Activated CD4-positive, alpha-beta T cell treated with anti-CD3 and anti-CD28 coated beads, Interleukin-2, amount 10 ng/mL, durations not matched to agents 7 days and 5 days (primary cell): ENCODE measurements around the gene NPR2. TPM values are rescaled to one million over a fixed set of nuclear protein-coding genes. Genes with fewer than 3 reads are reported as not detected.

Source experiments
- CTCF ChIA-PET: fragments of 350-600 bp; sonication (Branson Sonifier 250); formaldehyde crosslinking; loops from one replicate; lab custom pipeline; 2021; ENCODE audit warnings: antibody characterized with exemption; lab: Charles Lee
- POLR2A ChIA-PET: fragments of 350-600 bp; sonication (Branson Sonifier 250); formaldehyde crosslinking; loops from one replicate; lab custom pipeline; 2021; ENCODE audit warnings: antibody characterized with exemption; lab: Charles Lee
- DNase-seq: peaks from one replicate; pipeline ENCODE4 v3.0.0-alpha.2; 2020
- H3K27ac Mint-ChIP-seq: one replicate; pipeline ENCODE4 v1.8.0; 2021; ENCODE audit warnings: mild to moderate bottlenecking, moderate library complexity, mixed read lengths
- H3K27me3 Mint-ChIP-seq: one replicate; pipeline ENCODE4 v1.8.0; 2021; ENCODE audit warnings: mixed read lengths
- H3K36me3 Mint-ChIP-seq: one replicate; pipeline ENCODE4 v1.8.0; 2021; ENCODE audit warnings: low read depth, mixed read lengths
- H3K4me1 Mint-ChIP-seq: one replicate; pipeline ENCODE4 v1.8.0; 2021; ENCODE audit warnings: mixed read lengths
- H3K4me3 Mint-ChIP-seq: one replicate; pipeline ENCODE4 v1.8.0; 2021; ENCODE audit warnings: mild to moderate bottlenecking, moderate library complexity, mixed read lengths
- H3K9me3 Mint-ChIP-seq: one replicate; pipeline ENCODE4 v1.8.0; 2021; ENCODE audit warnings: mixed read lengths
- total RNA-seq, 2 experiments: library from RNA; stranded (reverse); gene quantifications; one replicate each; pipeline ENCODE4 v1.2.3, GENCODE V29; 2021

The NPR2 gene
- total RNA-seq, 2 experiments from 2014 or later = 8.7 to 11.7 TPM

DNA sequence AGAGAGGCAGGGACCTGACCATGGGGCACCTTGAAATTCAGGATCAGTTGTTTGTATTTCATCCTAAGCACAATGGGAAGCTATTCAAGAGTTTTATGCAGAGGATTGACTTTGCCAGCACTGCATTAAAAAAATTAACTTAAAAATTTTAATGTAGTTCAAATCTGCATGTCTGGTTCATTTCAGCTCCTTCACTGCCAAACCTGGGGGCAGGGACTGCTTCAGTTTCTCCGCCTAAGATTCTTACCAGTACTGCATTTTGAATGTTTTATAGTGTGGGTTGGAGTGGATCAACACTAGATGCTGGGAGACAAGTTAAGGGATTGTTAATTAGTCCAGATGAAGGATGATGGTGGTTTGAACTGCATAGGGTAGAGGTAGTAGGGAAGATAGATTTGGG, 21.6 kb upstream of the NPR2 start:
- H3K27ac Mint-ChIP-seq = no peak overlapping the region
- no peaks in the 10 kb centered on the region for H3K9me3 Mint-ChIP-seq

DNA sequence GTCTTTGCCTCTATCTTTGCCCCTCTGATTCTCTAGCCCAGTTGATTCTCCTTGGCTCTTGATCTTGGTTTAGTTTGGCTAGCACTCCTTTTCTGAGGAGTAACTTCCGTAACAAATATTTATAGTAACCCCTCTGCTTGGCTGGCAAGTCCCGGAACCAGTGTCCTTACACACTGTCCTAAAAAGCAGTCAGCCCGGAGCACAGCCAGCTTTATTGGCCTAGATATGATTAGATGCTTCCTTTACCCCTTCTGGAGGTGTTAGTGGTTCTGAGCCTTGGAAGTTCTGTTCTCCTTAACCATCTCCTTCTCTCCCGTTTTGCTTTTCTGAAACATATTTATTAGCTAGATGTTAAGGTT, 20.3 kb upstream of the NPR2 start:
- no peak for DNase-seq
- Mint-ChIP-seq H3K9me3 (no peaks in the 10 kb centered on the region), H3K36me3 (no peaks in the 10 kb centered on the region), H3K4me1 (peaks cover 6% of the 10 kb centered on the region), H3K27ac (no peak overlapping the region), H3K4me3 (no peak overlapping the region), H3K27me3 (no peaks in the 10 kb centered on the region)
- POLR2A ChIA-PET = no interaction called here
- CTCF ChIA-PET = interaction anchor here (0.7 to 3.4 kb wide), 7 partner anchors 10 to 111 kb away, joined by 3 to 10 read pairs (median 4); partner anchors contain the start of genes GBA2 and RGP1

More for the DNA sequence above, 21.6 kb upstream of the NPR2 start:
- Mint-ChIP-seq H3K36me3 (no peaks in the 10 kb centered on the region), H3K27me3 (no peaks in the 10 kb centered on the region), H3K4me1 (peaks cover 3% of the 10 kb centered on the region), H3K4me3 (no peak overlapping the region)
- CTCF ChIA-PET = interaction anchor here (0.6 to 1.9 kb wide), 3 partner anchors 11 to 640 kb away, joined by 3 to 4 read pairs (median 3); no protein-coding TSS in a partner anchor
- DNase-seq = no peak
- POLR2A ChIA-PET = interaction anchor here (0.6 kb wide), 1 partner anchor 474 kb away, joined by 3 read pairs; no protein-coding TSS in a partner anchor

DNA sequence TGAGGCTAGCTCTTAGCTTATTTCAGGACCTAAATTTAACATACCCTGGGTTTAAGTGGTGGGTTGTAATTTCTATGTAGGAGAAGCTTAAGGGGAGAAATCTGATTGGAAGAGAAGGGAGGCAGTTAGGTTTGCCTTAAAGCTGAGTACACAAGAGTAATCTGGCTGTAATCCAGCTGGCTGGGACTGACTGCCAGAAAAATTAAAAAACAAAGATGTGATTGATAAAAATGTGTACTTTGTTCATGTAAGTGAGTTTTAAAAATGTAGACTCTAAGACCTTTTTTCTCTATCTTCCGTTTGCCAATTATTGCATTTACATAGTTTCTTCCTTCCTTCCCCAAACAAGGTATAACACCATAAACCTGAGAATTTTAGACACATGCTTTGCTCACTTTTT, 19.9 kb upstream of the NPR2 start:
- CTCF ChIA-PET = interaction anchor here (0.8 to 3.4 kb wide), 5 partner anchors 10 to 54 kb away, joined by 3 to 10 read pairs (median 5); partner anchors contain the start of genes GBA2 and RGP1
- Mint-ChIP-seq H3K27ac (no peak overlapping the region), H3K36me3 (no peaks in the 10 kb centered on the region), H3K4me3 (no peak overlapping the region), H3K4me1 (peaks cover 3% of the 10 kb centered on the region), H3K27me3 (no peaks in the 10 kb centered on the region), H3K9me3 (no peaks in the 10 kb centered on the region)
- no peak for DNase-seq
- POLR2A ChIA-PET = no interaction called here

DNA sequence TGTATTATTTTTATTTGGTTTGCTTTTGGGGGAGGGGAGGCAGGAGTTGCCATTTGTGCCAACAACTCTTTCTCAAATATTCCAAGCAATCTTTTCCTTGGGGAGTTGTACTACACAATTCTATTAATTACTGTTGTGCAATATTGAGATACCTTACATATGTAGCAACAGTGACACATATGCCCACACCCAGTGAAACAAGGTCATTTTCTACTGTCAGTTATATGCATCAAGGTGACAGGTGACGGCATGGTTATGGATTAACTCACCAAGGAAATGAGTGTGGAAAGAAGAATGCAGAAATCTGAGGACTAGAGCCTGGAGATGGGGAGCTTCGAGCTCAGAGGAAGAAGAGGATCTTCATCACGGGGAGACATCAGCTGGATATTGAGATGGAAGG, 19.4 kb upstream of the NPR2 start:
- DNase-seq = no peak
- no peak overlapping the region for H3K4me3 Mint-ChIP-seq
- H3K27ac Mint-ChIP-seq = no peak overlapping the region
- H3K27me3 Mint-ChIP-seq = no peaks in the 10 kb centered on the region
- peaks cover 3% of the 10 kb centered on the region for H3K4me1 Mint-ChIP-seq
- H3K9me3 Mint-ChIP-seq = no peaks in the 10 kb centered on the region
- ChIA-PET POLR2A (no interaction called here), CTCF (interaction anchor here (1.5 to 3.4 kb wide), 4 partner anchors 10 to 55 kb away, joined by 4 to 10 read pairs (median 5); no protein-coding TSS in a partner anchor)
- H3K36me3 Mint-ChIP-seq = no peaks in the 10 kb centered on the region

DNA sequence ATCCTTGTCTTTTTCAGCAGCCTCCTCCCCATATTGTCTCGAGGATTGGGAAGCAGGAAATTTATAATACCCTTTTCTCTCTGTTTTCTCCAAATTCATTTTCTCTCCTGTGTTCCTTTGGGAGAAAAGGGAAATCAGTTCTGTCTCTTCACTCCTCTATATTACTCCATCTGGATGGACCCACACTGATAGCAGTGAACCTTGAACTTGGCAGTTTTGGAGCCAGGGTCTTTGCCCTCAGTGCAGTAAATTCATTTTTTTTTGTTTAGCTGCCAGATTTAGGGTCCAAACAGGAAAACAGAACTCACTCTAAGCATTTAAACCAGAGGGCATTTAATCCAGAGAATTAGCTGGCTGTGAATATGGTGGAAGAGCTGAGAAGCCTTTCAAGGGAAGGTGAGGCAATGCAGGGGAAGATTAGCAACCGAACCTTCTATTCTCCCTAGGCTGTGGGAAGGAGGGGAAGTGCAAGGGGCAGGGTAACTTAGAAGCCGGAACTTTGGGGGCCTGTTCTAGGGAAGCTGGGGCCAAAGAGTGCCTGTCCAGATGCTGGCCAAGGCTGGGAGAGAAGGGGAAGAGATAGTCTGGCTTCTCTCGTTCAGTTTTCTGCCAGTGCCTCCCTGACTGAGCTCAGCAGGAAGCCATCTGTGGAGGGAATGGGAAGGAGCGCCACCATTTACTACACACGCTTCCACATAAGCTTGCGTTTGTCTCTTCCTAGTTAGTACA, 16.3 kb upstream of the NPR2 start:
- no peaks in the 10 kb centered on the region for H3K27me3 Mint-ChIP-seq
- no peaks in the 10 kb centered on the region for H3K9me3 Mint-ChIP-seq
- ChIA-PET POLR2A (no interaction called here), CTCF (interaction anchor here (1.3 to 1.6 kb wide), 3 partner anchors 11 to 222 kb away, joined by 3 to 5 read pairs (median 5); no protein-coding TSS in a partner anchor)
- no peak for DNase-seq
- no peak overlapping the region for H3K27ac Mint-ChIP-seq
- peaks cover 3% of the 10 kb centered on the region for H3K4me1 Mint-ChIP-seq
- H3K36me3 Mint-ChIP-seq = peaks cover 2% of the 10 kb centered on the region
- no peak overlapping the region for H3K4me3 Mint-ChIP-seq

DNA sequence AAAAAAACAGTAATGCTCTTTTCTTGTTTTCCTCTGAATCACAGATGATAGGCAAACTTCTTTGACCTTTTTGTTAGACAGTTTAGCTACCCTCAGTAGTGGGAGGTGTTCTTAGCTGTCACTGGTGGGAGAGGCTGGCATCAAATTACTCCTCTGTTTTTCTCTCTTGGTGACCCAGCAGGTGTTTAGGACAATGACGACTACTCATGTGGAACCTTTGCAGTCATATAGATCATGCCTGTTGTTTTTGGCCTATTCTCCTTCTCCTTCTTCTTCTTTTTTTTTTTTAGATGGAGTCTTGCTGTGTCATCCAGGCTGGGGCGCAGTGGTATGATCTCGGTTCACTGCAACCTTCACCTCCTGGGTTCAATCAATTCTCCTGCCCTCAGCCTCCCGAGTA, 15.4 kb upstream of the NPR2 start:
- Mint-ChIP-seq H3K4me3 (no peak overlapping the region), H3K9me3 (no peaks in the 10 kb centered on the region), H3K4me1 (peaks cover 3% of the 10 kb centered on the region), H3K27ac (no peak overlapping the region), H3K36me3 (peaks cover 2% of the 10 kb centered on the region), H3K27me3 (no peaks in the 10 kb centered on the region)
- ChIA-PET CTCF (interaction anchor here (1.3 to 1.6 kb wide), 3 partner anchors 10 to 223 kb away, joined by 3 to 5 read pairs (median 5); no protein-coding TSS in a partner anchor), POLR2A (no interaction called here)
- no peak for DNase-seq

DNA sequence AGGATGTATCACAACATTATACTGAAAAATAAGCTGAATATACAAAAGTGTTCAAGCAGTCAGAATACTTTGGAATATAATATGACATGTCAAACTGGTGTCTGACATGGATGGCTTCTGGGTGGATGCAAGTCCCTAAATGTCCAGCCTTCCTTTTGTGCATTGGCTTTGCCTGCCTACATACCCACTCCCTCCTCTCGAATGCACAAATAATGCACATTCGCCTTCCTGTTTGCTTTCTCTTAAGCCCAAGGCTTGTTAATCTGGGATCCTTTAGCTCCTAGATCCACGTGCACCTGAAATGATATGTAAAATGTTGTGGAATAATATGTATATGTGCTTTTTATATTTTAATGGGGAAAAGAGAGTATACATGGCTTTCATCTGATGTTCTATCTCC, 12.9 kb upstream of the NPR2 start:
- no peak overlapping the region for H3K27ac Mint-ChIP-seq
- peaks cover 3% of the 10 kb centered on the region for H3K4me1 Mint-ChIP-seq
- no peak for DNase-seq
- ChIA-PET POLR2A (no interaction called here), CTCF (interaction anchor here (1.4 to 1.6 kb wide), 3 partner anchors 12 to 29 kb away, joined by 3 to 6 read pairs (median 3); no protein-coding TSS in a partner anchor)
- no peaks in the 10 kb centered on the region for H3K9me3 Mint-ChIP-seq
- H3K36me3 Mint-ChIP-seq = peaks cover 6% of the 10 kb centered on the region
- H3K4me3 Mint-ChIP-seq = no peak overlapping the region
- H3K27me3 Mint-ChIP-seq = no peaks in the 10 kb centered on the region

DNA sequence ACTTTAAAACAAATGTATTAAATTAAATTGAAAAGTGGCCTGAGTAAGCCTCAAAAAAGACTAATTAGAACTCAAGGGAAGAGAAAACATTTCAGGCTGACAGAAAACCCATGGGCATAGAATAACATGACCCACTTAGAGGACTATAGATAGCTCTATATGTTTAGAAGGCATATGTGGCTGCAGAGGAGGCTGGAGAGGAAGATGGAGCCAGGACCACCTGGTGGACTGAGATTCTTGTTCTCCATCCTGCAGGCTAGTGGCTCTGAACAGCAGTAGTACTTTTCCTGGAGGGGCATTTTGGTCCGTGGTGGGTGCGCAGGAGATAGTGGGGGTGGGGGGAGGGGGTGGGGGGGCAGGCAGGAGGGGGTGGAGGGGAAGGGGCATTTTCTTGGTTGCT, 10.3 kb upstream of the NPR2 start:
- Mint-ChIP-seq H3K27me3 (no peaks in the 10 kb centered on the region), H3K4me3 (no peak overlapping the region), H3K27ac (no peak overlapping the region), H3K4me1 (no peaks in the 10 kb centered on the region), H3K36me3 (peaks cover 12% of the 10 kb centered on the region), H3K9me3 (no peaks in the 10 kb centered on the region)
- POLR2A ChIA-PET = no interaction called here
- no peak for DNase-seq
- CTCF ChIA-PET = interaction anchor here (0.6 kb wide), 1 partner anchor 18 kb away, joined by 3 read pairs; no protein-coding TSS in a partner anchor

DNA sequence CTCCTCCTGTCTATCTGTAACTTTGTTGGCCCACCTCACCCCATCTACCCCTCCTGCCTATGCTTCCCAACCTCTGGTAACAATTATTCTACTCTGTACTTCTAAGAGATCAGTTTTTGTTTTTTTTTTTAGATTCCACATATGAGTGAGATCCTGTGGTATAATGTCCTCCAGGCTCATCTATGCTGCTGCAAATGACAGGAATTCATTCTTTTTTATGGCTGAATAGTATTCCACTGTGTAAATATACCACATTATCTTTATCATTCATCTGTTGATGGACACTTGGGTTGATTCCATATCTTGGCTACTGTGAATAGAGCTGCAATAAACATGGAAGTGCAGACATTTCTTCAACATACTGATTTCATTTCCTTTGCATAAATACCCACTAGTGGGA, 8.0 kb upstream of the NPR2 start:
- ChIA-PET CTCF (interaction anchor here (0.6 kb wide), 1 partner anchor 1046 kb away, joined by 3 read pairs; no protein-coding TSS in a partner anchor), POLR2A (no interaction called here)
- H3K4me3 Mint-ChIP-seq = no peak overlapping the region
- no peaks in the 10 kb centered on the region for H3K27me3 Mint-ChIP-seq
- DNase-seq = no peak
- H3K36me3 Mint-ChIP-seq = peaks cover 10% of the 10 kb centered on the region
- no peak overlapping the region for H3K27ac Mint-ChIP-seq
- H3K4me1 Mint-ChIP-seq = no peaks in the 10 kb centered on the region
- no peaks in the 10 kb centered on the region for H3K9me3 Mint-ChIP-seq

DNA sequence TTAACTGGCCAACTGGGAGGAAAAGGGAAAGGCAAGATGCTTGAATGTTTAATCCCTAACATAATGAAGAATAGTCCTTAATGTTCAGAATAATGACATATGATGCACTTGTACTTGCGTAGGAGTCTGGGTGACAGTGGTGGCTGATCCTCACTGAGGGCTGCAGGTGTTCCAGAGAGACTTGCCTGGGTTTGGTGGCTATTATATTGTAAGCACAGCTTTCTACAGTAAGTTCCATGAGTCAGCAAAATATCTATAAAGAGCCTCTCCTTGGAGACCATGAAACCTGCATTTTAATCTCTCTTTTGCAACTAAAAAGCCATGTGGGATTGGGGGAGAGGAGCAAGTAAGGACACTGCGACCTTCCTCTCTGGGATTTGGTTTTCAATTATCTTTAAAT, 1.9 kb upstream of the NPR2 start:
- Mint-ChIP-seq H3K4me1 (peaks cover 12% of the 10 kb centered on the region), H3K9me3 (no peaks in the 10 kb centered on the region), H3K27me3 (no peaks in the 10 kb centered on the region), H3K27ac (no peak overlapping the region), H3K4me3 (no peak overlapping the region), H3K36me3 (no peaks in the 10 kb centered on the region)
- DNase-seq = no peak
- POLR2A ChIA-PET = no interaction called here
- CTCF ChIA-PET = interaction anchor here (0.8 to 1.9 kb wide), 20 partner anchors 7 to 176 kb away, joined by 3 to 10 read pairs (median 4); partner anchors contain the start of genes FAM221B, SPAG8 and TMEM8B

DNA sequence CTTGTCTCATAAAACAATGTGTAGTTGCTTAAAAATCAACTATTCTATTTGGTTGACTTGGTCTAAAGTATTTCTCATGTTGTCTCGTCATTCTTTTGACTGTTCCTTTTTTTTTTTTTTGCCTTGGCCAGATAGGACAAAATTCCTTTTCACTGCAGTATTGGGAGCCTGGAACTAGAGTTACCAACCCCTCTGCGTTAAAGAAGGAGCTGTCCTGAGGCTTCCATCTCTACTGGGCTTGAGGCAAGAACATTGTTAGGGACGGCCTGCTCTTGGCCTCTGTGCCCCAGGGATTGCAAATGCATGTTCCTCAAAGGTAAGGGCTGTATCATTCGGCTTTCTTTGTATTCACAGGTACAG, 1.4 kb upstream of the NPR2 start:
- Mint-ChIP-seq H3K36me3 (no peaks in the 10 kb centered on the region), H3K27me3 (no peaks in the 10 kb centered on the region), H3K9me3 (no peaks in the 10 kb centered on the region), H3K4me1 (peaks cover 13% of the 10 kb centered on the region), H3K4me3 (no peak overlapping the region), H3K27ac (no peak overlapping the region)
- DNase-seq = no peak
- POLR2A ChIA-PET = no interaction called here
- CTCF ChIA-PET = interaction anchor here (0.6 to 1.9 kb wide), 22 partner anchors 8 to 1787 kb away, joined by 3 to 10 read pairs (median 4); partner anchors contain the start of genes ARHGEF39 and SPAG8

DNA sequence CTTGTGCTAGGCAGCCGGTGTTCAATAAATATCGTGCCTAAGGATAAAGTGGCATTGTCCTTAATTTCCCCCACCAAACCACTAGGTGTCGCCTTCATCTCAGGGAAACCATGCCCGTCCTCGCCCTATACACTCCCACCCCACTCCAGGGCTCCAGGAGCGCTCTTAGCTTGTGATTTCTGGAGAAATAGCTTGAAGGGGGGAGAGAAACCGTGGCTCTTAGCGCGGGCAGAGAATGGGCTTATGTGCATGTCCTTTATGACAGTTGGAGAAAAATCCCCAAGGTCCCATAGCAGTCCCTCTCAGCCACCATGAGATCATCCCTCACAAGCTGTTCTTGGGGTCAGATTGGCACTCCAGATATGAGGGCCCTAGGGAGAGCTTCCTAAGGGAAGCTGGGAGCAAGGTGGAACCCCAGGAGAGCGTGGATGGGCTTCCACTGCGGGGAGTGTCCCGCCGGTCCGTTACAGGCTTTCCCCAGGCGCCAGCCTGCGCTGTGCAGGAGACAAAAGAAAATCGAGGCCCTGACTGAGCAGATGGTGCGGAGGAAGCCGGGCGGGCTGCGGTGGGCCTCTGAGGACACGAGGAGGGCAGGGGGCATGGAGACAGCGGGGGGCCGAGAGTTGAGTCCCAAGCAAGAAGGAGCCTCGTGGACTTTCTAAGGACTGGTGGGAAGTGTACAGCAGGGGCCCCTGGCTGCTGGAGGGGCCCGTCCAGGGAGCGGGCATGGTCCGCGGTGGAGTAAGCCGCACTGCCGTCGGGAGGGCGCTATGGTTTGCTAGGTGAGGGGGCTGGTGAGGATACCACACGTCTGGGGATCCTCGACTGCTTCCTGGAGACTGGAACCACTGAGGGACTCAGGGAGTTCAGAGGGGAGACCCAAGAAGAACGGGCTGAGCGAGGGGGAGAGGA, 750 bp upstream of the NPR2 start:
- no peak overlapping the region for H3K4me3 Mint-ChIP-seq
- H3K4me1 Mint-ChIP-seq = peaks cover 16% of the 10 kb centered on the region
- no peaks in the 10 kb centered on the region for H3K9me3 Mint-ChIP-seq
- ChIA-PET POLR2A (no interaction called here), CTCF (interaction anchor here (0.5 to 1.9 kb wide), 25 partner anchors 9 to 1787 kb away, joined by 3 to 10 read pairs (median 4); partner anchors contain the start of genes ARHGEF39, GBA2, RGP1 and SPAG8)
- no peak overlapping the region for H3K27ac Mint-ChIP-seq
- peak; percentile 75 for DNase-seq
- no peaks in the 10 kb centered on the region for H3K36me3 Mint-ChIP-seq
- H3K27me3 Mint-ChIP-seq = no peaks in the 10 kb centered on the region
